ENCODE results near the gene TXNDC2. TPM values are rescaled to one million over a fixed set of nuclear protein-coding genes. Genes with fewer than 3 reads are reported as not detected.

The TXNDC2 gene
- total and polyA plus RNA-seq, 9 of the 15 experiments (the other 6 are each of a cell fraction or from before 2014, with no cell fraction given): 1.2 to 4.9 (median 2.3) TPM

- TF ChIP-seq ATF7 (IDR thresholded peaks at IDR 0.05): peak; percentile 48; the same call in 1 of the 2 replicates
- TF ChIP-seq FOXA3 (CRISPR knock-in tag; conservative IDR thresholded peaks at IDR 0.05 in 1 of 2, IDR thresholded peaks at IDR 0.05 in 1 of 2): 0 out of 4 replicates have a peak, but pooled peaks of 1 of the 2 experiments have one; percentile 26
- no peak for TF ChIP-seq RNF219 (CRISPR knock-in tag; IDR thresholded peaks at IDR 0.05)
- TF ChIP-seq COPS2 (conservative IDR thresholded peaks at IDR 0.05): no peak
- no peak for TF ChIP-seq ZNF431 (CRISPR knock-in tag; IDR thresholded peaks at IDR 0.05)
- peak; percentile 61 for TF ChIP-seq MAX (CRISPR knock-in tag; IDR thresholded peaks at IDR 0.05)
- no peak for TF ChIP-seq RB1 (IDR thresholded peaks at IDR 0.05; ENCODE audit: low read depth)
- peak in 1 of 2 experiments; percentile 46; a peak in 2 of 4 replicates for TF ChIP-seq ZMIZ1 (IDR thresholded peaks at IDR 0.05; ENCODE audit: low read depth in 2 of 2, low read length in 2 of 2)
- TF ChIP-seq ZNF778 (CRISPR knock-in tag; IDR thresholded peaks at IDR 0.05): no peak
- TF ChIP-seq PTRF (tag; IDR thresholded peaks at IDR 0.05): no peak
- TF ChIP-seq MYBL2 (IDR thresholded peaks at IDR 0.05; ENCODE audit: low read depth): no peak
- no peak for TF ChIP-seq MYBL2 (CRISPR knock-in tag; IDR thresholded peaks at IDR 0.05; ENCODE audit: borderline replicate concordance)
- peak; percentile 85 for TF ChIP-seq RBFOX2 (IDR thresholded peaks at IDR 0.05; ENCODE audit: low read depth, low read length)
- 0 out of 2 replicates have a peak, but pooled peaks have one; percentile 10 for TF ChIP-seq RFX7 (CRISPR knock-in tag; IDR thresholded peaks at IDR 0.05)
- TF ChIP-seq FOXK1 (CRISPR knock-in tag; IDR thresholded peaks at IDR 0.05; ENCODE audit: borderline replicate concordance): no peak; the same call in 1 of the 2 replicates
- peak; percentile 89 for TF ChIP-seq DPF2 (IDR thresholded peaks at IDR 0.05)
- no peak for TF ChIP-seq VEZF1 (CRISPR knock-in tag; IDR thresholded peaks at IDR 0.05)
- TF ChIP-seq HDAC8 (tag; IDR thresholded peaks at IDR 0.05): peak; percentile 44; the same call in 1 of the 2 replicates
- TF ChIP-seq HINFP (tag; conservative IDR thresholded peaks at IDR 0.05; ENCODE audit: low read depth): no peak
These were observed 29.0 kb downstream of the TXNDC2 start (continued) for GRCh38 chr18:9914584-9915290.

All from K562 (cell line).